NCI-H2196 treated with DMSO at 0.1 percent for 48 hours (cell line): ENCODE data around the gene TNC.

Experiments
- DNase-seq: peaks from one replicate; lab custom pipeline; 2025; ENCODE audit not compliant: unreplicated experiment; lab: John Stamatoyannopoulos, UW

TNC gene

DNA sequence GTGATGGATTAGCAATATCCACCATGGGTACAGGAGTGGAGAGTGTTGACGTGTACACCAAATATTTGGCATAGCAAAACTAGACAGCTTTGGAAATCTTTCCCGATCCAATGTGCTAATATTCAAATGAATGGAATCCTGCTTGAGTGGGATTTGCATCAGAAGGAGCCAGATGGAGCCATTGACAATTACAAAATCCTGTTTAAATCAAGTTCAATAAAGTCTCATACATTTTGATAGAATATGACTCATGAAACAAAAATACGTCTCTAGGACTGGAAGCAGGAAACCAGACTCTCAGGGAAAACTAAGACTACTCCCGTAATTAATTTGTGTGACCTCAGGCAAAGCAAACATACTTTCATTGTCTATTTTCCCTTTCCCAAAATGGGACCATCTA is 13.0 kb downstream of the TNC start:
- DNase-seq: no peak

DNA sequence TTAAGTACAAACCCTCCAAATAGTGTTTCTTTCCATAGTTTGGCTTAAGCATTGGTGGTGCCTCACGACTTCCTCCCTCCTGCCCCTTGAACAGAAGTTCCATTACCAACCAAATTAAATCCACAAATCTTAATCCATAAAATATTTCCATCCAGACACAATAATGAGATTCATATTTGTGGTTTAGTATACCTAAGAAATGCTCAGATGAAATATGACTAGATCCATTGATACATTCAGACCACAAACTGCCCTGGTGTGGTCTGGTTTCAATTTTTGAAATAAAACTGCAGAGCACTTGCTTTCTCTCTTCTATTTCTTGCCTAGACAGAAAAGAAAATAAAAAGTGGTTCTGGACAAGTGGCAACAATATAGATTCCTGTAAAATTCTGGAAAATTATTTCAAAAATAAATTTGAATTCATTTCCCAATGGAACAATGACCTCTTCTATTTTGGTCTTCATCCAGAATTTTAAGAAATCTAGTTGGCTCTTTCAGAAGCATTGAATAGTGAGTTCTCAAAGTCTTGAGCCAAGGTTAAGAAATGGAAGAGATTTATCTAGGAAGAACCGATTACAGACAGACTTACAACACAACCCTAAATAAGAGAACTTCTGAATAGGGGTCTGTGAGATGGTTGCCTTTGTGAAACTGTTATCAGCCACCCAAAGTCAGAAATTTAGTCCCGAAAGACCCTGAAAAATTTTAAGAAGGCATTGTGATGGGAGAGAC is 14.0 kb downstream of the TNC start:
- DNase-seq: no peak

DNA sequence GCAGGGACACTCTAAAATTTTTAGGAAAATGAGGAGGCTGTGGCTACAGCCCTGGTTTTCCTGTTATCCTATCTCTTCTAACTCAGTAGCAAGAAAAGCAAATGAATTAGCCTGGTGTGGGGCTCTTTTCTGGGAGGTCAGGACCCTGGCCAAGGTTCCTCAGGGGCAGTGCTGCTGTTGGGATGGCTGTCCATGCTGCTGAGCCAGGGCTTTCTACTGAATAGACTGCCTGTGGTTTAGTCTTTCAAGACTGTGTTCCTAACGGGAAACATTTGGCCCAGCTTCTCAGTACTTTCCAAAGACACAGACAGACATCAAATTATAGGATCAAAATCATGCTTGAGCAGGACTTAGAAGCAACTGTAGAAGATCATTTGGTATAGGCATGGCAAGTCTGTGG is 18.1 kb downstream of the TNC start:
- DNase-seq: no peak

DNA sequence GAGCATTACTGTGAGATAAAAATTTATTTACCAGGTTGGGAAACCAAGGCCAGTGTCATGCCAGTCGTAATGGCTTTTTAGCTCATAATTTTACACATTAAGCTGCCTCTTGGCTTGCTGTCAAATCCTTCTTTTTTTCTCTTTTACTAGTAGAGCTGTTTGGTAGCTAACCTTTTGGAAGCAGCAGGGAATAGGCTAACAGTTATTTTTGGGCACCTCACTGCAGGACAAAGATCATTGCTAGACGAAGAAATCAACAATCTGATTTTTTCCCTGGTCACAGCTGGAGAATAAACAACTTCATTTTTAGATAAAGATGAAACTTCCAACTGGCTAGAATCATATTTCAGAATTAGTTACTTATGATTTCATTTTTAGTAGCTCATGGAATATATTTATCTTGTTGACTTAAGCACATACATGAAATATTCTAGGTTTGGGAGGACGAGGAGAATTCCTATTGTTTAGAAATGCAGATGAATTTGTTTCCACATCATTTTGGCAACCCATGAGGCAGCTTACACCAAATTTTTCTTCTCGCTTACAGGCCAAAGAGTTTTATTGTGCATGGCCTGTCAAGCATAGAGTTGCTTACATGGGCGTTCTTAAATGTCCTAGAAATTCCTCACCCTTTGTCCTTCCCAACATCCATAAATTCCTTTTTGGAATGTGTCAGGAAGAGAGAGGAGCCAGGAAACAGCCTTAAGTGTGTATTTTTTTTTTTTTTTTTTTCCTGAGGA is 19.6 kb downstream of the TNC start:
- no peak for DNase-seq

DNA sequence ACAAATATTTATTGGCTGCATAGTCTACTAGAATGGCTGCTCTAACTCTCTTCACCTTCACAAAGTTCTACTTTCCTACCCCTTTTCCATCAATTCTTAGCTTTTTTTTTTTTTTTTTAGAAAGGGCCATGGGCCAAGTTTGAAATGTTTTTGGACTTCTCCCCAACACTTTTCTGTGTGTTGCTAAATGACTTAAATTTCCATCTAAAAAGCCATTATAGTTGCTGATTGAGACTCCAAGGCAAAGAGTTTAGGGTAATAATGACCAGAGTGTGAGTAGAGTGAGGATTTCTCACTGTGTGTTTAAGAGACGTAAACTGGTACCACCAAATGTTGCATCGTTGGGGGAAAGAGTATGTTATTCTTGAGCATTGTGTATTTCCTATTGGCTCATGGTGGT is 24.4 kb downstream of the TNC start:
- DNase-seq: no peak

DNA sequence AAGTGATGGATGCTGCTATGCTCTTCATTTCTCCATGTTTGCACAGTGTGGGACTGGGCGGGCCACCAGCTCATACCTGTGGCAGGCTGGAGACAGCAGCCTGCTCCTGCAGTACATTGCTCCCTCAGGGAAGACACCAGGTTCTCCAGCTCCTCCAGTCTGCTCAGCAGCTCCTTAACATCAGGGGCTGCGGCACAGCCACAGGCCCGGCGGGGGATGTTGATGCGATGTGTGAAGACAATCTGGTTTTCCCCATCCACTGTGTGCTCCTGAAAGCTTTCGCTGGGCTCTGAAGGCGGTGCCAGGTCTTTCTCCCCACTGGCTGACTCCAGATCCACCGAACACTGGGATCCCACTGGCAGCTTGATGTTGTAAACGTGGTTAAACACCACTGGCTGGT is 27.5 kb downstream of the TNC start:
- DNase-seq: no peak

DNA sequence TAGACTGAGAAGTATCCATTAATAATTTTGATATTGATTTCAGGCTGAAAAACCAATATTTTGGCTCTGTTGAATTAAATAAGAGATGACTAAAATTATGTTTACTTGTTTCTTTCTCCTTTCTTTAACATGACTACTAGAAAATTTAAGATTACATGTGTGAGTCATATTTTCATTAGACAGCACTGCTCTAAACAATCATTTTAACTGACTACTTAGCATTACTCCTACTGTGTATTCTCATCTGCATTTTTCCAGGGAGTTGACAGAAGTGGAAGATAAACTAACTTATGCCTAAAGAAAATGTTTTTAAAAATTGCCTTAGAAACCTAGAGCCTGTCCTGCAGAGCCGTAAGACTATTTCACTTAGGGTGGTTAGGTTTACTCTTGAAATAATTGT is 29.1 kb downstream of the TNC start:
- DNase-seq: no peak

DNA sequence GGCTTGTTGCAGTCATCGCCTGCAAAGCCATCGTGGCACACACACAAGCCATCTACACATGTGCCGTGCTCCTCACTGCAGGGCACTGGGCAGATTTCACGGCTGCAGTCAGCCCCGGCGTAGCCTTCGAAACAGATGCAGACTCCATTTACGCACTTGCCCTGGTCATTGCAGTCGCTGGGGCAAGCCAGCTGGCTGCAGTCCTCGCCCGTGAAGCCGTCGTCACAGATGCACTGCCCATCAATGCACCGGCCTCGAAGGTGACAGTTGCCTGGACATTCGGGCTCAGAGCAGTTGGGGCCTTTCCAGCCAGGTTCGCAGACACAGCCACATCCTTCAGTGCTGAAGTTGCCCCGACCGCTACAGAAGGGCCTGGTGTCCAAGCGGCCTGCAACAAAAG is 31.1 kb downstream of the TNC start:
- DNase-seq: no peak

DNA sequence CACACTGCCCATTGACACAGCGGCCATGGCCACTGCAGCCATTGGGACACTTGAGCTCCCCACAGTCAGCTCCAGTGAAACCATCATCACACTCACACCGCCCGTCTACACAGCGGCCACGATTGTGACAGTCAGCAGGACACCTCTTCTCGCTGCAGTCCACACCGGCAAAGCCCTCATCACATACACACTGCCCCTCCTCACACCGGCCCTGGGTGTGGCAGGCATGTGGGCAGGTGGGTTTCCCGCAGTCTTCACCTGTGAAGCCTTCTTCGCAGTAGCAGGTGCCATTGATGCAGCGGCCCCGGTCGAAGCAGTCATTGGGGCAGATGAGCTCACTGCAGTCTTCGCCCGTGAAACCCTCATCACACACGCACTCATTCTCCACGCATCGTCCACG is 31.5 kb downstream of the TNC start:
- DNase-seq: no peak

DNA sequence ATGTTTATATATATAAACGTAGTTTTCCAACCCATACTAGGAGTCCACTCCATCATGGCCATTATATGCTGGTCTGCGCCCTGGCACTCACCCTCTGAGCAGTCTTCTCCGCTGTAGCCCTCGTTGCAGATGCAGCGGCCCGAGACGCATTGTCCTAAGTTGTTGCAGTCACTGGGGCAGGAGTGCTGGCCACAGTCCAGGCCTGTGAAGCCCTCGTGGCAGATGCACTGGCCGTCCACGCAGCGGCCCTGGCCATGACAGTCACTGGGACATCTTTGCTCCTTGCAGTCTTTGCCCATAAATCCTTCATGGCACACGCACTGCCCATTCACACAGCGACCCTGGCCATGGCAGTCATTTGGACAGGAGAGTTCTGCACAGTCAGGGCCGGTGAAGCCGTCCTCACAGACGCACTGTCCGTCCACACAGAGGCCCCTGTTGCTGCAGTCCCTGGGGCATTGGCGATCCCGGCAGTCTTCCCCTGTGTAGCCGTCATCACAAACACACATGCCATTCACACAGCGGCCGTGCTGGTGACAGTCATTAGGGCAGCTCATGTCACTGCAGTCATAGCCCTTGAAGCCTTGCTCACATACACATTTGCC is 32.1 kb downstream of the TNC start:
- DNase-seq: no peak

DNA sequence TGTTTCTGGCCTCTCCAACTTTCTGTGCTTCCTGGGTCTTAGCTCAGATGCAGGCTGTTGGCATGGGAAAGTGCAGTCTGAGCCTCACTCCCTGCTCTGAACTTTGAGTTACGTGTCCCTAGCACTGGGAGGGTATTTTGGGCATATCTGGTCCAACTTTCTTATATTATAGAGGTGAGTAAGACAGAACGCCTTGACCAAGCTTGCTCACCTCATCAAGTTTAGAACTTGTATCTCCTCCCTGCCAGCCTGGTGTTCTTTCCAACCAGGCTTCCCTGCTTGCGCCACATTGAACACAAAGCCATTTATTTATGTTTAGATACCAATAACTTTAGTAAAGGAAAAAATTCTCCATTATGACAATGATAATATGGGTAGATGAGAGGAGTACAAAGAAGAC is 33.2 kb downstream of the TNC start:
- DNase-seq: no peak

DNA sequence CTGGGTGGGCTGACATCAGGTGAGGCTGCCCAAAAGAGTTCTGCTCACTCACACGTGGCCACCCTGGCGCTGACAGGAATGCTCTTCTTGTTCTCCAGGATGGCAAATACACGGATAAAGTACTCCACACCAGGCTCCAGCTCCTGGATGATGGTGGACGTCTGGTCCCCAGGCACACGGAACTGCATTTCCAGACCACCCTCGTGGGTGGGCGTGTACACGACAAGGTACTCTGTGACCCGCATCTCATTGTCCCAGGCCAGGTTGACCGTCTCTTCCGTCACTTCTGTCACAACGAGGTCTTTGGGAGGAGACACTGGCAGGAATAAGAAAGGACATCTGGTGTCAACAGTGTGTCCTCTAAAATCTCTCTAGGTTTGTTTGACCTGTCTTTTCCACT is 33.8 kb downstream of the TNC start:
- DNase-seq: no peak

DNA sequence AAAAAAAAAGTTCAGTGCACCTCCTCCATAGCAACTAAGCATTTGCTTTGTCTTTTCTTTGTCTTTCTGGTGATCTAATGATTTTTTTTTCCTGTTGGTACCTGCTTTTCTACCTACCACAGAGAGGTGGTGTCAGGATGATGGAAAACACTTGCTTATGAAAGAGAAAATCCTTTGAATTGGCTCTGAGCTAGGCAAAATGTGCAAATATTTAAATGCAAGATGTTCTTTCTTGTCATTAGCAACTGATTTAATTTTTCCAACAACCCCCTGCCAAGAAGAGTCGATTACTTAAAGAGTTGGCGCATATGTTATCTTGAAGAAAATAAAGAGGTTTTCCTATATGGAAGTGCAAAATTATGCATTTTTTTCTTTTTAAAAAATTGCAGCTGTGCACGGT is 37.7 kb downstream of the TNC start:
- DNase-seq: no peak

DNA sequence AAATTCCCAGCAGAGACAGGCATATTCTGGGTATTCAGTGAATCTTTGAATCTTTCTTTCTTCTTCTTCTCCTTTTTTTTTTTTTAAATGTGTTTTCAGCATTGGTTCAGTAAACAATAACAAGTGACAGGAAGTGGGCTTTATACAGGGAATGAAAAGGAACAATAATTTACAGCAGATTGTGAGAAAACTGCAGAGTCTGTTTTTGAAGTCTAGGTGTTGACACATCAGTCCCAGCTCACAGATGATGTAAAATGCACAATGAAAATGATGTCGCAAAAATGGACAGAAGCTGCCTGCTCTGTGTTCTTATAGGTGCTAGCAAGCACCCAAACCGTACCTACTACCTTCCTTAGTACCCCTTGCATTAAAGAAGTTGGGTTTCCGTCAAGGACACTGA is 38.8 kb downstream of the TNC start:
- DNase-seq: no peak

DNA sequence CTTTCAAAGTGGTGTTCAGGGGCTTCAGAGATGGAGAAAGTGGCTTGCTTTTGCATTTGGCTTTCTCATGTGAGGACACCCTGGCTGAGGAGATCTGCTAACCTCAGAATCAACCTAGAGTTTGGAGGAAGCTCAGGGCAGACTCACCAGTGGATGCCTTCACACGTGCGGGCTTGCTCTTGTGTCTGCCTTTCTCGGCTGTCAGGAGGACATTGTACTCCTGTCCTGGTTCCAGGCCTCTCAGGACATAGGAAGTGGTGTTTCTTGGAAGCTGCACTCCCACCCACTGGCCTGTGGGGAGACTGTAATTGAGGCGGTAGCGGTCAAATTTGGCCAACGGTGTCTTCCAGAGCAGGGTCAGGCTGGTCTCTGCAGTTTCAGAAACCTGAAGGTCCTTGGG is 44.5 kb downstream of the TNC start:
- no peak for DNase-seq

DNA sequence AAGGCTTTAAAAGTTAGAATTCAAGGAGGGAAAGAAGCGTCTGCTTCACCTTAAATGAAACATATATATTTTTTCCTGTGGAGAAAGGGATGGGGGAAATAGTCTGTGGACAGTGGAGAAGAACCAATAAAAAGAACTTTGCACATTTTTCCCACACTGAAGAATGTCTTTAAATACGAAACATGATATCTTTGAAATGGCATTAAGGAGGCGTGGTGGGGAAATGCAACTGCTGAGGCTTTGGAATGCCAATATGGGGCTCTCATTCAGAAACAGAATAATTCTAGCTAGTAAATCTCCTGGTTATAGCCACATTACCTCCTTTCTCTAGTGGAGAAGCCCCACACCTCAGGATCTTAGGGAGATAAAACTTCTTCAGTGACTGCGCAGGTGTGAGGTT is 46.8 kb downstream of the TNC start:
- no peak for DNase-seq

DNA sequence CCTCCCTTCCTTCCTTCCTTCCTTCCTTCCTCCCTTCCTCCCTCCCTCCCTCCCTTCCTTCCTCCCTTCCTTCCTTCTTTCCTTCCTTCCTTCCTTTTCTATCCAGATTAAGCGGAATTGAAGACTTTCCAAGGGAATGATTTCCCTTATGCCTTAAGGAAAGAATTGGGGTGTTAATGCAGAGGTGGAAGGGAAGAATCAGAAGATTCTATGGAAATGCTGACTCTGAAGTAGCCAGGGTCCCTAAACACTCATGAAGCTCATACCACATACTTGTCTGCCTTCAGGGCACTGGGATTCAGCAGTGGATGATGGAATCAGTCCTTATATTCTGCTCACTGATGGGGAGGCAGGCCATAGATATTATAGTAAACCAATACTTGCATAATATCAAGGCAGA is 48.2 kb downstream of the TNC start:
- no peak for DNase-seq

DNA sequence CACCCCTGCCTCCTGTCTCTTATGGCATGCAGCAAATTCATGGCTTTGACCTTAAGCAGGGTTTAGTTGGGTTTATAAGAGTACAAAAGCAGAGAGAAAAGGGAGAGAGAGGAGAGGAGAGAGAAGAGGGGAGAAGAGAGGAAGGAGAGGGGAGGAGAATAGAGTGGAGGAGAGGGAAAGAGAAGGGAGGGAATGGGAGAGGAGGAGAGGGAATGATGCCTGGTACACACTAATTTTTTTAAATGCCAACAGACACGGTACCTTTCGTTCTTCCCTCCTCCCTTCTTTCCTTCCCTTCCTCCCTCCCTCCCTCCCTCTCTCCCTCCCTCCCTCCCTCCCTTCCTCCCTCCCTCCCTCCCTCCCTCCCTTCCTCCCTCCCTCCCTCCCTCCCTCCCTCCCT is 48.7 kb downstream of the TNC start:
- DNase-seq: no peak

DNA sequence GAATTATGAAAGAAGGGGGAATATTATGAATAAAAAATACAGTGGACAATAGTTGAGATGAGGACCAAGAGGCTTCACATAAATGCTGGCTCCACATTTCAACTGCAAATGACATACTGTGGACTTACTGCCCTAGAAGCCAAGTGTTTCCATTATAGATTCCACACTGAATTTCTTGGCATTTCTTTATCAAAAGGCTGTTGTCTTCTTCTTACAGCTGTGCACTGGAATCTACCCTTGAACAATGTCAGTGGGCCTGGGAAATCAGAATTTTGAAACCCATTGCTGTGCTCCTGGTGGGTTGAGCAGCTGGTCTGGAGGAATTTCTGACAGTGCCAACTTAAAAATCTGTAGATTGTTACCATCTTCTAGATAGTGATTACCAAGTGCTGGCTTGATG is 49.9 kb downstream of the TNC start:
- no peak for DNase-seq

DNA sequence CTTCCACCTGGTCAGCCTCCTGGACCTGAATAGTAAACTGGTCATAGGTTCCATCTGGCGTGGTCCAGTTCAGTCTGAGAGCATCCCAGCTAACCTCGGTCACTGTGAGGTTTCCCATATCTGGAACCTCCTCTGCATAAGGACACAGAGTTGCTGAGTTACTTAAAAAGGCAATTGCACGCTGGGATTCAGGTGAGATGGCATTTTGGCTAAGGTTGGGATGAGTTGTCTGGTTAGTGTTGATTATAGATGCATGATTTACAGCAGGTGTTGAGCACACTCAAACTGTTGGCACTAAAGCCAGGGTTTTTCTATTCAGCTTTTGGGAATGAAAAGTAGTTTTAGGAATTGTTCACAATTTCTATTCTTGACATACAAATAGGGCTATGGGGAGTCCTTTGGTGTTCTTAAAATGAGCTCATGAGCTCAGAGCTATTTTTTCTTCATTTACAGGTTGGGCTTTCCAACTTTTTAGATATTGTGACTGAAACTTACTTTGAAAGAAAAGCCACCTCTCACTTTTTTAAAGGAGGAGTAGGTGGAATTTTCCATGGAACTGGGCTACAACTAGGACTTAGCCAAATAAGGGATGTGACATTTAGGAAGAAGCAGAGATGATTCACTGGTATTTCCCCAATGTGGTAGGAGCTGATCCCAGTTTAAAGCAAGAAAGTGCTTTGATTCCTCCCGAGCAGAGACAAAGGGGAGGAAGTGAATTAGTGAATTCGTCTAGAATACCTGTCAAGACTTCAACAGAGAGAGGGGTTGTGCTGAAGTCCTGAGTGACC is 54.7 kb downstream of the TNC start:
- no peak for DNase-seq

DNA sequence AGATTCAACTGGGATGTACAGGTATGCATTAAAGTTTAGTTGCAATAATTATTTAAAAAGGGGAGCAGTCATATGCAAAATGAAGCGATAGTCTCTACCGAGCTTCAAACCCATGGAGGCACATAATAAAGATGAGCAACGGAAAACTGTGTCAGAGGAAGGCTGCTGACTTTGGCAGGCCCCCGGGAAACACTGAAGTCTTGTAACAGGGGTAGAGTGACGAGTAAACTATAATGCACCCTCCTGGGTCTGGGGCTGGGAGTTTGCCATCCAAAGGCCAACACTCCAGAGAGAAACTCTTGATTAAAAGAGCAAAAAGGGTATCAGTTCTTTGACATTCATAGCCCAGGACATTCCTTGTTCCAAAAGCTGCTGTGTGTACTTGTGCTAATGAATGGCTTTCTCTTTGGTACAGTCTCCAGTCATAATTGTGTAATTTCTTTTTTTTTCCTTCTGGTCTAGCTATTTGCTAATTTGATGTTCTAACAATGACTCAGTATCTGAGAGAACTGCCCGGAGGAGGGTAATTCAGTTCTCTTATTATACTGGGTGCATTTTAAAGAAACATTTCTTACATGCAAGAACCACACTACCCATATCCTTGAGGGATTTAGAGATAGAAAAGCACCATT is 59.2 kb downstream of the TNC start:
- DNase-seq: no peak
